Tibial artery (tissue), 4 donors: ENCODE results near the gene LMNA.
"Not testable (repeated sequence)": the region's sequence is repeated elsewhere in the genome, so short reads cannot be mapped to it uniquely, and the experiment has no call there.

Experiments used
- DNase-seq, 2 donors: peaks; one replicate each; pipeline ENCODE4 v3.0.0-alpha.2; 2019
- H3K27ac ChIP-seq, 2 donors: fragments of 200-600 bp; sonication (generic) in 1 of 2; 1 replicate in 1 of 2; 2 replicates in 1 of 2; pipeline ENCODE4 v1.5.1; 2018 to 2019; ENCODE audit warnings: mild to moderate bottlenecking in 1 of 2
- H3K27me3 ChIP-seq, 2 donors: fragments of 200-600 bp; sonication (generic) in 1 of 2; one replicate each; pipeline versions ENCODE4 v1.5.1 to v1.6.0; 2016 to 2019
- H3K36me3 ChIP-seq, 3 donors: fragments of 200-600 bp; sonication (generic) in 2 of 3; one replicate each; pipeline ENCODE4 v1.5.1; 2016 to 2019; ENCODE audit warnings: mild to moderate bottlenecking in 2 of 3
- H3K4me1 ChIP-seq, 4 donors: fragments of 200-600 bp; sonication (generic) in 2 of 4; 1 replicate in 3 of 4; 2 replicates in 1 of 4; pipeline ENCODE4 v1.5.1; 2016 to 2019
- H3K4me3 ChIP-seq, 2 donors: fragments of 200-600 bp; sonication (generic) in 1 of 2; 1 replicate in 1 of 2; 2 replicates in 1 of 2; pipeline ENCODE4 v1.5.1; 2018 to 2019; ENCODE audit warnings: mild to moderate bottlenecking in 2 of 2
- H3K9me3 ChIP-seq, 3 donors: fragments of 200-600 bp; sonication (generic) in 1 of 3; one replicate each; pipeline ENCODE4 v1.5.1; 2016 to 2019
- CTCF ChIP-seq, 2 experiments: fragments of 200-600 bp in 1 of 2; fragments of 450-650 bp in 1 of 2; IDR thresholded peaks; one replicate each; pipeline ENCODE4 v1.5.1; 2017 to 2019; ENCODE audit warnings: antibody characterized with exemption in 2 of 2, mild to moderate bottlenecking in 1 of 2, moderate library complexity in 1 of 2
- intact Hi-C: fragments of 100-400 bp; cut with DNase I; formaldehyde crosslinking; loops from one replicate; pipeline ENCODE4 v1.15.0; 2023; ENCODE audit warnings: low total_unique reads

The LMNA gene

GRCh38 chr1:156119503-156120209 is 5.1 kb downstream of the LMNA start:
- H3K27ac ChIP-seq = peak overlapping the region; percentile 92 to 99
- H3K4me1 ChIP-seq = peaks cover 9 to 71% (median 63%) of the 10 kb centered on the region in 4 donors
- intact Hi-C loops = no loop called here
- peak; percentile 73 to 86 for DNase-seq
- TF ChIP-seq CTCF (IDR thresholded peaks at IDR 0.05) = peak in 1 of 2 experiments; percentile 14
- no peaks in the 10 kb centered on the region for H3K27me3 ChIP-seq
- peak overlapping the region; percentile 78 to 100 for H3K4me3 ChIP-seq
- H3K36me3 ChIP-seq = peaks cover 0 to 12% (median 0%) of the 10 kb centered on the region in 3 donors
- H3K9me3 ChIP-seq = no peaks in the 10 kb centered on the region

GRCh38 chr1:156120318-156120717 is 5.8 kb downstream of the LMNA start:
- no peak for DNase-seq
- peak overlapping the region; percentile 92 to 99 for H3K27ac ChIP-seq
- peak overlapping the region; percentile 78 to 100 for H3K4me3 ChIP-seq
- no peak for TF ChIP-seq CTCF (IDR thresholded peaks at IDR 0.05)
- peaks cover 0 to 12% (median 0%) of the 10 kb centered on the region in 3 donors for H3K36me3 ChIP-seq
- H3K4me1 ChIP-seq = peaks cover 9 to 77% (median 69%) of the 10 kb centered on the region in 4 donors
- intact Hi-C loops = no loop called here
- no peaks in the 10 kb centered on the region for H3K27me3 ChIP-seq
- no peaks in the 10 kb centered on the region for H3K9me3 ChIP-seq

GRCh38 chr1:156121005-156121404 is 6.5 kb downstream of the LMNA start:
- H3K27me3 ChIP-seq, intact Hi-C loops, H3K9me3 ChIP-seq, DNase-seq: not testable (repeated sequence)
- Histone ChIP-seq H3K4me3 (peak overlapping the region; percentile 78 to 100), H3K36me3 (peaks cover 0 to 12% (median 0%) of the 10 kb centered on the region in 3 donors), H3K4me1 (peaks cover 16 to 84% (median 76%) of the 10 kb centered on the region in 4 donors), H3K27ac (peak overlapping the region; percentile 92 to 99)

GRCh38 chr1:156121457-156121856 is 6.9 kb downstream of the LMNA start:
- Histone ChIP-seq H3K4me3 (peak overlapping the region; percentile 78 to 100), H3K4me1 (peaks cover 17 to 89% (median 80%) of the 10 kb centered on the region in 4 donors), H3K27me3 (no peaks in the 10 kb centered on the region), H3K9me3 (no peaks in the 10 kb centered on the region), H3K36me3 (peaks cover 0 to 12% (median 0%) of the 10 kb centered on the region in 3 donors), H3K27ac (peak overlapping the region; percentile 92 to 99)
- TF ChIP-seq CTCF (IDR thresholded peaks at IDR 0.05) = no peak
- no peak for DNase-seq
- intact Hi-C loops = no loop called here

- Histone ChIP-seq H3K27me3 (no peaks in the 10 kb centered on the region), H3K9me3 (no peaks in the 10 kb centered on the region), H3K27ac (peak overlapping the region; percentile 92 to 99), H3K4me3 (peak overlapping the region; percentile 78 to 100), H3K36me3 (peaks cover 0 to 12% (median 0%) of the 10 kb centered on the region in 3 donors), H3K4me1 (peaks cover 17 to 93% (median 85%) of the 10 kb centered on the region in 4 donors)
- intact Hi-C loops = no loop called here
- DNase-seq = no peak
- TF ChIP-seq CTCF (IDR thresholded peaks at IDR 0.05) = no peak
These were observed 7.6 kb downstream of the LMNA start for GRCh38 chr1:156122086-156122485.
